ENCODE results near the gene SYT3. TPM values are rescaled to one million over a fixed set of nuclear protein-coding genes. Genes with fewer than 3 reads are reported as not detected.

The SYT3 gene
- total RNA-seq, 4 donors from 2014 or later, result 0.14 TPM; not detected in 3

GRCh38 chr19:50666346-50667176 lies 26.9 kb upstream of the SYT3 start:
- H3K27ac ChIP-seq, result no peak overlapping the region
- no peak for TF ChIP-seq CTCF (IDR thresholded peaks at IDR 0.05)
- no peak for TF ChIP-seq POLR2A (IDR thresholded peaks at IDR 0.05)
- no peak for DNase-seq
- peaks cover 0 to 4% of the 10 kb centered on the region in 2 donors for H3K4me1 ChIP-seq
- no peak overlapping the region for H3K4me3 ChIP-seq
- H3K9me3 ChIP-seq, result no peaks in the 10 kb centered on the region
- intact Hi-C loops (cut with DNase I; ENCODE audit: low total_unique reads), result no loop called here
- peaks cover 10 to 21% of the 10 kb centered on the region in 2 donors for H3K27me3 ChIP-seq
- no peaks in the 10 kb centered on the region for H3K36me3 ChIP-seq

GRCh38 chr19:50664204-50664603 lies 24.5 kb upstream of the SYT3 start:
- Histone ChIP-seq H3K4me1 (peaks cover 0 to 4% of the 10 kb centered on the region in 2 donors), H3K4me3 (no peak overlapping the region), H3K9me3 (no peaks in the 10 kb centered on the region), H3K36me3 (no peaks in the 10 kb centered on the region), H3K27me3 (peaks cover 10 to 35% of the 10 kb centered on the region in 2 donors), H3K27ac (no peak overlapping the region)
- intact Hi-C loops (cut with DNase I; ENCODE audit: low total_unique reads), result no loop called here
- DNase-seq, result no peak
- no peak for TF ChIP-seq CTCF (IDR thresholded peaks at IDR 0.05)
- TF ChIP-seq POLR2A (IDR thresholded peaks at IDR 0.05), result no peak

- H3K9me3 ChIP-seq, result no peaks in the 10 kb centered on the region
- H3K4me3 ChIP-seq, result no peak overlapping the region
- TF ChIP-seq CTCF (IDR thresholded peaks at IDR 0.05), result no peak
- TF ChIP-seq POLR2A (IDR thresholded peaks at IDR 0.05), result no peak
- H3K4me1 ChIP-seq, result peaks cover 0 to 4% of the 10 kb centered on the region in 2 donors
- no peak for DNase-seq
- intact Hi-C loops (cut with DNase I; ENCODE audit: low total_unique reads), result no loop called here
- H3K27me3 ChIP-seq, result peaks cover 12 to 30% of the 10 kb centered on the region in 2 donors
- no peak overlapping the region for H3K27ac ChIP-seq
- H3K36me3 ChIP-seq, result no peaks in the 10 kb centered on the region
Observed at GRCh38 chr19:50663482-50663790, 23.8 kb upstream of the SYT3 start.

- TF ChIP-seq CTCF (IDR thresholded peaks at IDR 0.05), result no peak
- TF ChIP-seq POLR2A (IDR thresholded peaks at IDR 0.05), result no peak
- no peak for DNase-seq
- no peak overlapping the region for H3K4me3 ChIP-seq
- H3K4me1 ChIP-seq, result peaks cover 0 to 4% of the 10 kb centered on the region in 2 donors
- H3K36me3 ChIP-seq, result no peaks in the 10 kb centered on the region
- no peak overlapping the region for H3K27ac ChIP-seq
- H3K9me3 ChIP-seq, result no peaks in the 10 kb centered on the region
- H3K27me3 ChIP-seq, result peaks cover 8 to 30% of the 10 kb centered on the region in 2 donors
- intact Hi-C loops (cut with DNase I; ENCODE audit: low total_unique reads), result no loop called here
Observed at GRCh38 chr19:50662651-50663481, 23.2 kb upstream of the SYT3 start.
